Common myeloid progenitor, CD34-positive (primary cell): ENCODE measurements around the gene C1orf226.

Experiments used
- CTCF ChIA-PET: fragments of 350-600 bp; sonication (Branson Sonifier 250); formaldehyde crosslinking; loops from one replicate; lab custom pipeline; 2021; ENCODE audit warnings: antibody characterized with exemption; lab: Charles Lee
- POLR2A ChIA-PET: fragments of 350-600 bp; sonication (Branson Sonifier 250); formaldehyde crosslinking; loops from one replicate; lab custom pipeline; 2021; ENCODE audit warnings: antibody characterized with exemption; lab: Charles Lee
- DNase-seq, 3 donors: peaks; one replicate each; pipeline versions ENCODE4 v3.0.0 to v3.0.0-alpha.2; 2013
- H3K27ac ChIP-seq, 2 experiments: 1 replicate in 1 of 2; 2 replicates in 1 of 2; pipeline ENCODE4 v1.7.0; 2013; ENCODE audit warnings: inconsistent platforms in 2 of 2, low read length in 2 of 2, mild to moderate bottlenecking in 2 of 2, low read depth in 1 of 2, moderate library complexity in 1 of 2; ENCODE audit not compliant: severe bottlenecking in 2 of 2, insufficient read depth in 1 of 2, poor library complexity in 1 of 2
- H3K27me3 ChIP-seq, 5 experiments: replicated peaks in 2 of 5; 1 replicate in 3 of 5; 2 replicates in 2 of 5; pipeline versions ENCODE4 v1.6.1 to v1.7.0; 2013; ENCODE audit warnings: low read length in 4 of 5, mild to moderate bottlenecking in 2 of 5, moderate library complexity in 2 of 5, inconsistent platforms in 1 of 5; ENCODE audit not compliant: insufficient read depth in 5 of 5, control insufficient read depth in 4 of 5
- H3K36me3 ChIP-seq, 4 experiments: 1 replicate in 2 of 4; 2 replicates in 2 of 4; pipeline versions ENCODE4 v1.6.1 to v1.7.0; 2013; ENCODE audit warnings: low read length in 3 of 4, control low read depth in 1 of 4, mild to moderate bottlenecking in 1 of 4; ENCODE audit not compliant: control insufficient read depth in 4 of 4, insufficient read depth in 4 of 4
- H3K4me1 ChIP-seq, 4 experiments: 1 replicate in 3 of 4; 2 replicates in 1 of 4; pipeline versions ENCODE4 v1.6.1 to v1.7.1; 2013; ENCODE audit warnings: low read length in 3 of 4, mild to moderate bottlenecking in 3 of 4, control low read depth in 1 of 4, inconsistent platforms in 1 of 4, moderate library complexity in 1 of 4; ENCODE audit not compliant: control insufficient read depth in 4 of 4, insufficient read depth in 4 of 4; ENCODE audit errors: control extremely low read depth in 1 of 4
- H3K4me3 ChIP-seq, 7 experiments: 1 replicate in 4 of 7; 2 replicates in 3 of 7; pipeline versions ENCODE4 v1.5.1 to v1.7.0; 2013; ENCODE audit warnings: mild to moderate bottlenecking in 7 of 7, low read length in 6 of 7, moderate library complexity in 6 of 7, inconsistent platforms in 2 of 7, low read depth in 2 of 7, control low read depth in 1 of 7; ENCODE audit not compliant: insufficient read depth in 4 of 7, control insufficient read depth in 1 of 7; ENCODE audit errors: extremely low read depth in 1 of 7
- H3K9me3 ChIP-seq, 5 experiments: 1 replicate in 4 of 5; 2 replicates in 1 of 5; pipeline versions ENCODE4 v1.6.1 to v1.7.1; 2013; ENCODE audit warnings: low read length in 4 of 5, mild to moderate bottlenecking in 2 of 5, inconsistent platforms in 1 of 5, low read depth in 1 of 5, moderate library complexity in 1 of 5; ENCODE audit not compliant: control insufficient read depth in 4 of 5, insufficient read depth in 2 of 5; ENCODE audit errors: control extremely low read depth in 1 of 5
- WGBS: methylation state at CpG from one replicate; pipeline ENCODE4 v1.1.5; 2013; ENCODE audit not compliant: insufficient coverage; 5-methylcytosine and 5-hydroxymethylcytosine counted together

The C1orf226 gene

GRCh38 chr1:162391790-162392563, 10.4 kb downstream of the C1orf226 start:
- no peak overlapping the region for H3K4me3 ChIP-seq

GRCh38 chr1:162396201-162396906, 14.8 kb downstream of the C1orf226 start:
- ChIA-PET POLR2A (no interaction called here), CTCF (no interaction called here)
- Histone ChIP-seq H3K36me3 (no peaks in the 10 kb centered on the region), H3K27ac (no peak overlapping the region), H3K4me1 (no peaks in the 10 kb centered on the region), H3K4me3 (no peak overlapping the region), H3K27me3 (peaks cover 0 to 27% (median 4%) of the 10 kb centered on the region in 5 experiments), H3K9me3 (no peaks in the 10 kb centered on the region)
- 100% methylated on average over 1 of the region's 3 CpGs for WGBS
- DNase-seq: no peak

More at GRCh38 chr1:162391790-162392563, 10.4 kb downstream of the C1orf226 start:
- Histone ChIP-seq H3K27ac (no peak overlapping the region), H3K4me1 (peaks cover 0 to 17% (median 3%) of the 10 kb centered on the region in 4 experiments), H3K9me3 (no peaks in the 10 kb centered on the region), H3K27me3 (peaks cover 0 to 14% (median 4%) of the 10 kb centered on the region in 5 experiments), H3K36me3 (no peaks in the 10 kb centered on the region)
- DNase-seq: peak; percentile 50 to 80 (median 76)
- POLR2A ChIA-PET: interaction anchor here (0.6 kb wide), 1 partner anchor 1336 kb away, joined by 6 read pairs; no protein-coding TSS in a partner anchor
- WGBS: 90% methylated on average over 2 of the region's 4 CpGs
- CTCF ChIA-PET: interaction anchor here (0.9 to 3.2 kb wide), 9 partner anchors 9 to 336 kb away, joined by 3 to 15 read pairs (median 5); partner anchors contain the start of genes C1orf226 and NOS1AP

- no peaks in the 10 kb centered on the region for H3K9me3 ChIP-seq
- H3K36me3 ChIP-seq: no peaks in the 10 kb centered on the region
- H3K4me1 ChIP-seq: no peaks in the 10 kb centered on the region
- ChIA-PET POLR2A (no interaction called here), CTCF (interaction anchor here (1.0 kb wide), 1 partner anchor 28 kb away, joined by 4 read pairs; no protein-coding TSS in a partner anchor)
- no peak for DNase-seq
- H3K27ac ChIP-seq: no peak overlapping the region
- H3K4me3 ChIP-seq: no peak overlapping the region
- H3K27me3 ChIP-seq: peaks cover 0 to 27% (median 4%) of the 10 kb centered on the region in 5 experiments
- WGBS: 100% methylated on average over 1 of the region's 3 CpGs
Measured at GRCh38 chr1:162397039-162397448, 15.5 kb downstream of the C1orf226 start.

DNA sequence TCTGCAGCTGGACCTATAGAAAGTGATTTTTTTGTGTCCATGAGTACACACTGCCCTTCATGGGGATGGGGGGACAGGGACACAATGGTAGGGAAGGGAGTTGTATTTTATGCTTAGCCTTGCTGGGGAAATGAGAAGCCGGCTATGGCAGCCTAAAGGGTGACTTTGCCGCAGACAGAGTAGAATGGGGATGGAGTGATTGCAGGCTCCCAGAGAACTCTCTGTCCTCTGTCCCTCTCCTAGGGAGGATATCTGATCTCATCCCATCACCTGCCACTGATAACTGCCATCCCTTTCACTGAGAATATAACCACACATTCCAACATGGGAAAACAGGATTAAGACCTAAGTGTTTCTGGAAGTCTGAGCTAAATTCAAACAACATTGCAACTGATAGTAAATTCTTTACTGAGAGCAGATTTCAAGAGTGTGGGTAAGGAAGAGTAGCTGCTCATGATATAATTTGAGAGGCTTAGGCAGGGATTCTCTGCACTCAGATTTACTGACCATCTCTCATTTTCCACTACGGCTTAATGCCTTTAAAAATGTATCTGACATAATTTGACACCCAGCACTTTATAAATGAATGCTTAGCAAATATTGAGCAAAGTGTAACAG, 16.5 kb downstream of the C1orf226 start:
- H3K36me3 ChIP-seq: no peaks in the 10 kb centered on the region
- no peak for DNase-seq
- peaks cover 0 to 27% (median 4%) of the 10 kb centered on the region in 5 experiments for H3K27me3 ChIP-seq
- POLR2A ChIA-PET: no interaction called here
- no peak overlapping the region for H3K4me3 ChIP-seq
- CTCF ChIA-PET: interaction anchor here (1.0 to 1.1 kb wide), 3 partner anchors 29 to 342 kb away, joined by 3 to 4 read pairs (median 4); no protein-coding TSS in a partner anchor
- no peaks in the 10 kb centered on the region for H3K9me3 ChIP-seq
- H3K27ac ChIP-seq: no peak overlapping the region
- no CpG with 5 or more reads among the region's 3 CpGs for WGBS
- no peaks in the 10 kb centered on the region for H3K4me1 ChIP-seq

GRCh38 chr1:162398999-162399580, 17.6 kb downstream of the C1orf226 start:
- peaks cover 0 to 27% (median 4%) of the 10 kb centered on the region in 5 experiments for H3K27me3 ChIP-seq
- H3K4me1 ChIP-seq: no peaks in the 10 kb centered on the region
- H3K27ac ChIP-seq: no peak overlapping the region
- ChIA-PET POLR2A (no interaction called here), CTCF (interaction anchor here (1.0 to 1.1 kb wide), 2 partner anchors 30 to 343 kb away, joined by 3 to 4 read pairs; no protein-coding TSS in a partner anchor)
- DNase-seq: no peak
- no peaks in the 10 kb centered on the region for H3K36me3 ChIP-seq
- H3K4me3 ChIP-seq: no peak overlapping the region
- 94% methylated on average over 4 of the region's 8 CpGs for WGBS
- H3K9me3 ChIP-seq: no peaks in the 10 kb centered on the region

GRCh38 chr1:162400790-162401355, 19.3 kb downstream of the C1orf226 start:
- no peaks in the 10 kb centered on the region for H3K36me3 ChIP-seq
- WGBS: 100% methylated on average over 3 of the region's 10 CpGs
- H3K27ac ChIP-seq: no peak overlapping the region
- no peak overlapping the region for H3K4me3 ChIP-seq
- POLR2A ChIA-PET: no interaction called here
- H3K27me3 ChIP-seq: peaks cover 0 to 24% (median 4%) of the 10 kb centered on the region in 5 experiments
- DNase-seq: no peak
- H3K4me1 ChIP-seq: no peaks in the 10 kb centered on the region
- no peaks in the 10 kb centered on the region for H3K9me3 ChIP-seq
- CTCF ChIA-PET: no interaction called here
